Activated naive CD8-positive, alpha-beta T cell treated with anti-CD3 and anti-CD28 coated beads, Interleukin-2, amount 10 ng/mL, durations not matched to agents 7 days and 5 days (primary cell): ENCODE data around the gene SCARB1. TPM values are rescaled to one million over a fixed set of nuclear protein-coding genes. Genes with fewer than 3 reads are reported as not detected.
"Not testable (repeated sequence)": the region's sequence is repeated elsewhere in the genome, so short reads cannot be mapped to it uniquely, and the experiment has no call there.

Experiments used
- ATAC-seq: fragments of 150-1000 bp; cut with Tn5 transposase; one replicate; pipeline ENCODE4 v1.10.0; 2021; ENCODE audit warnings: low read depth, moderate library complexity
- POLR2A ChIA-PET: fragments of 350-600 bp; sonication (Branson Sonifier 250); formaldehyde crosslinking; loops from one replicate; lab custom pipeline; 2021; ENCODE audit warnings: antibody characterized with exemption; lab: Charles Lee
- DNase-seq: peaks from one replicate; pipeline ENCODE4 v3.0.0; 2021
- H3K27ac Mint-ChIP-seq: one replicate; pipeline ENCODE4 v1.8.0; 2022; ENCODE audit warnings: mild to moderate bottlenecking, mixed read lengths
- H3K27me3 Mint-ChIP-seq: one replicate; pipeline ENCODE4 v1.8.0; 2022; ENCODE audit warnings: mild to moderate bottlenecking, moderate library complexity, mixed read lengths
- H3K36me3 Mint-ChIP-seq: one replicate; pipeline ENCODE4 v1.8.0; 2021; ENCODE audit warnings: mild to moderate bottlenecking, mixed read lengths
- H3K4me1 Mint-ChIP-seq: one replicate; pipeline ENCODE4 v1.8.0; 2021; ENCODE audit warnings: mixed read lengths
- H3K4me3 Mint-ChIP-seq: one replicate; pipeline ENCODE4 v1.8.0; 2022; ENCODE audit warnings: mild to moderate bottlenecking, moderate library complexity, mixed read lengths
- H3K9me3 Mint-ChIP-seq: one replicate; pipeline ENCODE4 v1.8.0; 2021; ENCODE audit warnings: mixed read lengths
- total RNA-seq, 2 experiments: library from RNA; stranded (reverse); gene quantifications; one replicate each; pipeline ENCODE4 v1.2.3, GENCODE V29; 2021

The SCARB1 gene
- total RNA-seq, 2 experiments from 2014 or later: 10.8 to 13.0 TPM

DNA sequence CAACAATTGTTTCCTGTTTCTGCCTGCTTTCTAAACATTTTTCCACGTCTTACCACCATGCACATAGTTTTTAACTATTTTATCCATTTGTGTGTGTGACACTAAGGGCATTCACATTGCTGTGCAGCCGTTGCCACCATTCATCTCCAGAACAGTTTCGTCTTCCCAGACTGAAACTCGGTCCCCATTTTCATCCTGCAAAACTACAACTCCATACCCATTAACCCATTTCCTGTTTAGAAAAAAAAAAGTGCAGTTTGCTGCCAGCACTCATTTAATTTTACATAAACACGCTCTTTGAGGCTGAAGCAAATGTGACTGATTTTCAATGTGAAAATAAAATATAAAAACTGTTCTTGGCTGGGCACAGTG lies 35.2 kb upstream of the SCARB1 start:
- H3K9me3 Mint-ChIP-seq: no peaks in the 10 kb centered on the region
- DNase-seq: no peak
- H3K27ac Mint-ChIP-seq: no peak overlapping the region
- H3K4me1 Mint-ChIP-seq: peaks cover 12% of the 10 kb centered on the region
- H3K36me3 Mint-ChIP-seq: no peaks in the 10 kb centered on the region
- peaks cover 2% of the 10 kb centered on the region for H3K27me3 Mint-ChIP-seq
- no peak for ATAC-seq
- POLR2A ChIA-PET: no interaction called here
- H3K4me3 Mint-ChIP-seq: peak overlapping the region; percentile 31

DNA sequence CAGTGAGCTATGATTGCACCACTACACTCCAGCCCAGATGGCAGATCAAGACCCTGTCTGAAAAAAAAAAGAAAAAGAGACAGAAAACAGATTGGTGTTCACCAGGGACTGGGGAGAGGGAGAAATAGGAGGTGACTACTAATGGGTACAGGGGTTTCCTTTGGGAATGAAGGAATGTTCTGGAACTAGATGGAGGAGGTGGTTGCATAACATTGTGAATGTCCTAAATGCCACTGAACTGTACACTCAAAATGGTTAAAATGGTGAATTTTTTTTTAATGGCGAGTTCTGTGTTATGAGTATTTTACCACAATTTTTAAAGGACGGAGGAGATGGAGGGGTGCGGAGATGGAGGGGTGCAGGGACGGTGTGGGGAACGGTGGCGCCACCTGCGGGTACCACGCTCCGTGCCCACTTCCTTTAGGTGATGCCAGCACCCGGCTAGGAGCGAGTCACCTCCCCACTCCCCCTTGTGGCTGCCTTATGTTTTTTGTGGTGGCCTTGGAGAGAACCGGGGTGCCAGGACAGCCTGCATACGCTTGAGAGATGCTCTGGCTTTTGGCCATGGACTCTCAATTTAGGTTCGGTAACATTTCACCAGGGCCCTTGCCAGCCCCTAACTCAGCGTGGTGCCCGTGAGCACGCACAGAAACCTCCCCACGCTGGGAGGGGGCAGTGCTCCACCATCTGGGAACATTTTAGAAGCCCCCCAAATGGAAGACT lies 34.7 kb upstream of the SCARB1 start:
- Mint-ChIP-seq H3K4me1 (peaks cover 12% of the 10 kb centered on the region), H3K4me3 (peak overlapping the region; percentile 31), H3K9me3 (no peaks in the 10 kb centered on the region), H3K36me3 (no peaks in the 10 kb centered on the region), H3K27me3 (peaks cover 4% of the 10 kb centered on the region), H3K27ac (no peak overlapping the region)
- POLR2A ChIA-PET: no interaction called here
- peak; percentile 64 for DNase-seq
- ATAC-seq: peak; percentile 90

DNA sequence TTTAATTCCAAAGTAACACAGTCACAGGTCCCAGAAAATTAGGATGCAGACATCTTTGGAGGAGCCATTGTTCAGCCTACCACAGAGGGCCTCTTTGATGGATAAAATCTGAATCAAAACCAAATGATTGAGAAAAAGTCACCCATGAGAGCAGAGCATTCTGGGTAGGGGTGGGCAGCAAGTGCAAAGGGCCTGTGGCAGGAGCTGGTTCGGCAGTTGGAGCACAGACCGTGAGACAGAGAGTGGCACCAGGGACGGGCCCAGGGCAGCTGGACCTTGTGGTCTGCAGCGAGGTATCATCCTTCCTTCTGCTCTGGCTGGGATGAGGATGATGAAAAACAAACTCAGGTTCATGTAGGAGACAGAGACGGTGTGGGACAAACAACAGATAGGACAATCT lies 32.8 kb upstream of the SCARB1 start:
- Mint-ChIP-seq H3K27ac (no peak overlapping the region), H3K9me3 (no peaks in the 10 kb centered on the region), H3K36me3 (no peaks in the 10 kb centered on the region), H3K4me1 (peaks cover 12% of the 10 kb centered on the region), H3K27me3 (peaks cover 4% of the 10 kb centered on the region), H3K4me3 (no peak overlapping the region)
- DNase-seq: no peak
- POLR2A ChIA-PET: no interaction called here
- ATAC-seq: no peak

DNA sequence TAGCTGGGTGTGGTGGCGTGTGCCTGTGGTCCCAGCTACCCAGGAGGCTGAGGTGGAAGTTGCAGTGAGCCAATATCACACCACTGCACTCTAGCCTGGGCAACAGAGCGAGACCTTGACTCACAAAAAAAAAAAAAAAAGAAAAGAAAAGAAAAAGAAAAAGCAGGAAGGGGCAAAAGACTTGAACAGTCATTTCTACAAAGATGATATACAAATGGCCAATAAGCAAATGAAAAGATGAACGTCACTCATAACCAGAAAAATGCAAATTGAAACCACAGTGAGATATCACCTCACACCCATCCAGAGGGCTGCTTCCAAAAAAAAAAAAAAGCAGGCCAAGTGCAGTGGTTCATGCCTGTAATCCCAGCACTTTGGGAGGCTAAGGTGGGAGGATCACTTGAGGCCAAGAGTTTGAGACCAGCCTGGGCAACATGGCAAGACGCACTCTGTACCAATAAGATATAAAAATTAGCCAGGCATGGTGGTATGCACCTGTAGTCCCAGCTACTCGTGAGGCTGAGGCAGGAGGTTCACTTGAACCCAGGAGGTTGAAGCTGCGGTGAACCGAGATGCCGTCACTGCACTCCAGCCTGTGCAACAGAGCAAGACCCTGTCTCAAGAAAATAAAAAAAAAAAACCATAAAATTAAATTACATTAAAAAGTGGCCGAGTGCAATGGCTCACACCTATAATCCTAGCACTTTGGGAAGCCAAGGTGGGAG lies 30.3 kb upstream of the SCARB1 start:
- DNase-seq: no peak
- Mint-ChIP-seq H3K4me3 (no peak overlapping the region), H3K9me3 (no peaks in the 10 kb centered on the region), H3K27ac (no peak overlapping the region), H3K27me3 (peaks cover 4% of the 10 kb centered on the region), H3K4me1 (peaks cover 9% of the 10 kb centered on the region), H3K36me3 (no peaks in the 10 kb centered on the region)
- ATAC-seq: no peak
- POLR2A ChIA-PET: interaction anchor here (1.0 kb wide), 1 partner anchor 16 kb away, joined by 3 read pairs; no protein-coding TSS in a partner anchor

DNA sequence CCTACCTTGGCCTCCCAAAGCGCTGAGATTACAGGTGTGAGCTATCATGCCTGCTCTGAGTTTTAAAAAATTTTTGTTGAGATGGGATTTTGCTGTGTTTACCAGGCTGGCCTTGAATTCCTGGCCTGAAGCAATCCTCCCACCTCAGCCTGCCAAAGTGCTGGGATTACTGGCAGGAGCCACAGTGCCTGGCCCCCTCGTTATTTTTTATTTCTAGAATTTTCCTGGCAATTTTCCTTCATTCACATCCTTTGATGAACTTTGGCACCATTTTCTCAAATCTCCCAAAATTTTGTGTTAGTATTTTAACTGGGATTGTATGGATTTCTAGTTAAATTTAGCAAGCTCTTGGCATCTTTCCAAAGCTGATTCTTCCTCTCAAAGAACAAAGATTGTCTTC lies 24.6 kb upstream of the SCARB1 start:
- Mint-ChIP-seq H3K27me3 (no peaks in the 10 kb centered on the region), H3K36me3 (no peaks in the 10 kb centered on the region)

DNA sequence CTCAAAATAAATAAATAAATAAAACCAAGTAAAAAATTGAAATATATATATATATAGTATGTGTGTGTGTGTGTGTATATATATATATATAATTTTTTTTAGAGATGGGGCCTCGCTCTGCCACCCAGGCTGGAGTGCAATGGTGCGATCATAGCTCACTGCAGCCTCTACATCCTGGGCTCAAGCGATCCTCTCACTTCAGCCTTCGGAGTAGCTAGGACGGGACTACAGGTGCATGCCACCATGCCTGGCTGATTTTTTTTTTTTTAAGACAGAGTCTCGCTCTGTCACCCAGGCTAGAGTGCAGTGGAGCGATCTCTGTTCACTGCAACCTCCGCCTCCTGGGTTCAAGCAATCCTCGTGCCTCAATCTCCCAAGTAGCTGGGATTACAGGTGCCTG lies 24.1 kb upstream of the SCARB1 start:
- ATAC-seq, H3K27ac Mint-ChIP-seq, H3K27me3 Mint-ChIP-seq, H3K9me3 Mint-ChIP-seq, POLR2A ChIA-PET, H3K36me3 Mint-ChIP-seq, H3K4me3 Mint-ChIP-seq, DNase-seq, H3K4me1 Mint-ChIP-seq: not testable (repeated sequence)

More for the DNA sequence above, 24.6 kb upstream of the SCARB1 start:
- H3K4me3 Mint-ChIP-seq: no peak overlapping the region
- H3K4me1 Mint-ChIP-seq: no peaks in the 10 kb centered on the region
- DNase-seq (no peak), ATAC-seq (no peak)
- no peak overlapping the region for H3K27ac Mint-ChIP-seq
- POLR2A ChIA-PET: no interaction called here
- H3K9me3 Mint-ChIP-seq: no peaks in the 10 kb centered on the region

DNA sequence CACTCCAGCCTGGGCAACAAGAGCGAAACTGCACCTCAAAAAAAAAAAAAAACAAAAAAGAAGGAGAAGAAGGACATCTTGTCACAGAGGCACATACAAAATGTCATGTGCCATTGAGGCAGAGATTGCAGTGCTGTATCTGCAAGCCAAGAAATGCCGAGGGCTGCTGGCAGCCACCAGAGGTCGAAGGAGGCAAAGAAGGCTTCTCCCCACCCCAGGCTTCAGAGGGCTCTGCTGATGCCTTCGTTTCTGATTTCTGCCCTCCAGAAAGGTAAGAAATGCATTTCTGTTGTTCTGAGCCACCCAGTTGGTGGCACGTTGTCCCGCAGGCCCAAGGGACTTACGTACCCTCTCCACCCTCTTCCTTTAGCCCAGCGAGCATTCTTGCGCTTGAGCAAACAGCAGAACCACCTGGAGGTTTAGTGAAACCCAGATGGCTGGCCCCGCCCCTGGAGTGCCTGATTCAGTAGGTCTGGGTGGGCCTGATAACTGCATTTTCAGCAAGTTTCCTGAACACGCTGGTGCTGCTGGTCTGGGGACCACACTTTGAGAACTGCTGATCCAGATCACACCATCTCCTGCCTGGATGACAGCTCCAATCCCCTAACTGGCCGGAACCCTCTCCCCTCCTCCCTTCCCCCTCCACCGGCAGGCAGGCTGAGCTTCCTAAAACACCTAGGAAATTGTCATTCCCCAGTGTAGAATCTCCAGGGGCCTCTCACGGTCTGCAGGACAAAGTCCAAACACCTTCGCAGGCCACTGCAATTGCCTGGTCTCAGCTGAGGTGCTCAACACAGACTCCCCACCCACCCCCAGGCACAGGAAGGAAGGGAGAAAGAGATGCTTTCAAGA lies 21.1 kb upstream of the SCARB1 start:
- no peaks in the 10 kb centered on the region for H3K27me3 Mint-ChIP-seq
- POLR2A ChIA-PET: interaction anchor here (0.7 kb wide), 1 partner anchor 8 kb away, joined by 5 read pairs; no protein-coding TSS in a partner anchor
- no peak for DNase-seq
- H3K27ac Mint-ChIP-seq: no peak overlapping the region
- H3K36me3 Mint-ChIP-seq: no peaks in the 10 kb centered on the region
- ATAC-seq: no peak
- H3K4me3 Mint-ChIP-seq: no peak overlapping the region
- no peaks in the 10 kb centered on the region for H3K9me3 Mint-ChIP-seq
- peaks cover 13% of the 10 kb centered on the region for H3K4me1 Mint-ChIP-seq

DNA sequence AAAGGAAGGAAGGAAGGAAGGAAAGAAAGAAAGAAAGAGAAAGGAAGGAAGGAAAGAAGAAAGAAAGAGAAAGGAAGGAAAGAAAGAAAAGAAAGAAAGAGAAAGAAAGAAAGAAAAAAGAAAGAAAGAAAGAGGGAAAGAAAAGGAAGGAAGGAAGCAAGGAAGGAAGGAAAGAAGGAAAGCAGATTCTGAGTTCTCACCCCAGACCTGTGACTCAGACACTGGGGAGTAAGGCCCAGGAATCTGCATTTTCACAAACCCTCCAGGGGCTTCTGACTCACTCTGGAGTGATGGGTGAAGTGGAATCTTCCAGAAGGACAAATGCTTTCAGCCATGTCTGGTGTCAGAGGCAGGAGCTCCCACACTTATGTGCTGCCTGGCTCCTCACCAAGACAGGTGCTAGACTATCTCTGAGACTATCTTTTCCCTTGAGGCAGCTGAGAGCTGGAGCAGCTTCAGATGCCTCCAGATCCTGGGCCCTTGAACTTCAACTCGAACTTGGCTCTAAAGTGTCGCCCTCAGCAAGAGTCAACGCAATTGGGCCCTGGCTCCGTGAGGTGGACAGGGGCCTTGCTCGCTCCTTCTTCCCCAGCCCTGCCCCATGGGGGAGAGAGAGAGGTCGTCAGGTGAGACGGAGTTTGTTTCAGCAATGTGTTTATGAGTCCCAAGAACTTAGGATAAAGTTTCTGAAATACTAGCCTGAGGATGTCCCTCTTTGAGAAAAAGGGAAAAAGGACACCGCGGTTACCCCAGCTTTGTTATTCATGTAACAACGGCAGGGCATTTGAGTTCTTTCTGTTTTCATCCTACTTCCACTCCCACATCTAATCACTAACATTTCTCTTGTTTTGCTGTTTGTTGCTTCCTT lies 19.8 kb upstream of the SCARB1 start:
- no peak for DNase-seq
- Mint-ChIP-seq H3K4me1 (peaks cover 13% of the 10 kb centered on the region), H3K27me3 (no peaks in the 10 kb centered on the region), H3K9me3 (no peaks in the 10 kb centered on the region), H3K27ac (peak overlapping the region; percentile 5), H3K36me3 (no peaks in the 10 kb centered on the region), H3K4me3 (no peak overlapping the region)
- ATAC-seq: no peak
- POLR2A ChIA-PET: interaction anchor here (0.7 kb wide), 1 partner anchor 10 kb away, joined by 5 read pairs; no protein-coding TSS in a partner anchor

DNA sequence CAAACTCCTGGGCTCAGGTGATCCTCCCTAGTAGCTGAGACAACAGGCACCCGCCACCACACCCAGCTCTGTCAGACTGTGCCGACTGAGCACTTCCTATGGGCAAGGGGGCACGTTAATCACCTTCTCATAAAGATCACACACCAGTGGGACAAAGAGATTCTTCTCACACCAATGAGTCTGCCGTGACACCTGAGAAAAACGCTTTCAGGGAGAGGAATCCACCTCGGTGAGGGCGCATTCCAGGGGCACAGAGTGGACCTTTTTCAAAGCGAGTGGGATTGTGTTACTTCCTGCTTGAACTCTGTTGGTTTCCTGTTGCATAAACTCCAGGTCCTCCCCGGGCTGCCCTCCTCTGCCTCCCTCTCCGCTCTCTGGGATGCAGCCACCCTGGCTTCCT lies 17.5 kb upstream of the SCARB1 start:
- peak; percentile 49 for ATAC-seq
- Mint-ChIP-seq H3K27ac (peak overlapping the region; percentile 34), H3K4me3 (peak overlapping the region; percentile 44)

DNA sequence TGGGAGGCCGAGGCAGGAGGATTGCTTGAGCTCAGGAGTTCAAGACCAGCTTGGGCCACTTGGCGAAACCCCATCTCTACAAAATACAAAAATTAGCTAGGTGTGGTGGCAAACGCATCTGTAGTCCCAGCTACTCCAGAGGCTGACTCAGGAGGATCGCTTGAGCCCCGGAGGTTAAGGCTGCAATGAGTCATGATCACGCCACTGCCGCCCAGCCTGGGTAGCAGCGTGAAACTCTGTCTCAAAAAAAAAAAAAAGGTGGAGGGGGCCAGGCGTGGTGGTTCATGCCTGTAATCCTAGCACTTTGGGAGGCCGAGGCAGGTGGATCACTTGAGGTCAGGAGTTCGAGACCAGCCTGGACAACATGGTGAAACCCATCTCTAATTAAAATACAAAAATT lies 16.7 kb upstream of the SCARB1 start:
- not testable (repeated sequence) for H3K27ac Mint-ChIP-seq, H3K9me3 Mint-ChIP-seq

More for the DNA sequence above, 17.5 kb upstream of the SCARB1 start:
- no peak for DNase-seq
- Mint-ChIP-seq H3K9me3 (no peaks in the 10 kb centered on the region), H3K36me3 (no peaks in the 10 kb centered on the region), H3K4me1 (peaks cover 13% of the 10 kb centered on the region), H3K27me3 (no peaks in the 10 kb centered on the region)
- POLR2A ChIA-PET: interaction anchor here (1.7 kb wide), 1 partner anchor 33 kb away, joined by 4 read pairs; the partner anchor contains the start of gene UBC

DNA sequence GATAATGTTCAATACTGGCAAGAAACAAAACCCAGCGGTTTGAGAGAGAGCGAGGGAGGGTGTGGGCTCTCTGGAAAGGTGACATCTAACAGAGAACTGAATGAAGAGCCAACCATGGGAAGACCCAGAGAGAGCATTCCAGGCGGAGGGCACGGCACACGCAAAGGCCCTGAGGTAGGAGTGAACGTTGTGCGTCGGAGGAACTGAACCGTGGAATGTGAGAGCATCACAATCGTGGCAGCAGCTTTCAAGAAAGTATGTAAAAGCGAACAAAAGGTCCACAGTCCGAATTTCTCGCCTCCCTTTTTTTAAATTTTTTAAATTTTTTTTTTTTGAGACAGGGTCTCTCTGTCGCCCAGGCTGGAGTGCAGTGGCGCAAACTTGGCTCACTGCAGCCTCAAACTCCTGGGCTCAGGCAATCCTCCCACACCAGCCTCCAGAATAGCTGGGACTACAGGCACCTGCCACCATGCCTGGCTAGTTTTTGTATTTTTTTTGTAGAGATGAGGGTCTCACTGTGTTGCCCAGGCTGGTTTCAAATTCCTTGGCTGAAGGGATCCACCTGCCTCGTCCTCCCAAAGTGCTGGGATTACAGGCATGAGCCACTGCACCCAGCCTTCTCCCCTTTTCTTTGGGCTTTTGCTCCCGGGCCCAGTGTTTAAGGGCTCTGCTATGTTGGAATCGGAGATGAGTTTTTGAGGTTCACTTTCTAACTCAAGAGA lies 15.3 kb upstream of the SCARB1 start:
- Mint-ChIP-seq H3K4me1 (peaks cover 13% of the 10 kb centered on the region), H3K27ac (no peak overlapping the region), H3K36me3 (no peaks in the 10 kb centered on the region), H3K9me3 (no peaks in the 10 kb centered on the region), H3K27me3 (peaks cover 4% of the 10 kb centered on the region), H3K4me3 (no peak overlapping the region)
- no peak for ATAC-seq
- POLR2A ChIA-PET: interaction anchor here (1.7 kb wide), 1 partner anchor 36 kb away, joined by 4 read pairs; the partner anchor contains the start of gene UBC
- no peak for DNase-seq

More for the DNA sequence above, 16.7 kb upstream of the SCARB1 start:
- H3K4me3 Mint-ChIP-seq, H3K27me3 Mint-ChIP-seq, DNase-seq, H3K36me3 Mint-ChIP-seq, ATAC-seq: not testable (repeated sequence)
- H3K4me1 Mint-ChIP-seq: peaks cover 13% of the 10 kb centered on the region
- POLR2A ChIA-PET: interaction anchor here (1.7 kb wide), 1 partner anchor 34 kb away, joined by 4 read pairs; the partner anchor contains the start of gene UBC

DNA sequence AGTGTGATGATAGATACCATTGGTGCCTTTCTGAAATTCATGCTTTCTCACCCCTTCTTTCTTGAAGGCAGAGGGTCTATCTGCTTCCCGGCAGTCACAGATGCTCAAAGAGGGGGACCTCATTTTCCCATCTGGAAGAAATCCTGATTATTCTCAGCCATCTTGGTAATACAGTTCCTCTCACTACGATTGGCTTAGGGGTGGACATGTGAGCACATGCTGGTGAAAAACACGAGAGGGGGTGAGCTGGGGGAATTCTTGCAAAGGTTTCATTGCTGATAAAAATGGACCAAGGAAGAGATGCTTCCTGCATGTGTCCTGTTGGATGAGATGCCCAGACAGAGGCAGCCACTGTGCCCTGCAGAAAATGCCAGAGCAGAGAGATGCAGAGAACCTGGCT lies 13.8 kb upstream of the SCARB1 start:
- no peaks in the 10 kb centered on the region for H3K9me3 Mint-ChIP-seq
- H3K4me3 Mint-ChIP-seq: no peak overlapping the region
- DNase-seq (no peak), ATAC-seq (no peak)
- POLR2A ChIA-PET: no interaction called here
- peaks cover 10% of the 10 kb centered on the region for H3K4me1 Mint-ChIP-seq
- H3K27me3 Mint-ChIP-seq: peaks cover 4% of the 10 kb centered on the region
- no peaks in the 10 kb centered on the region for H3K36me3 Mint-ChIP-seq
- H3K27ac Mint-ChIP-seq: no peak overlapping the region
